Activated CD4-positive, alpha-beta T cell treated with anti-CD3 and anti-CD28 coated beads, Interleukin-10, Interleukin-2, amounts not matched to agents 100 ng/mL and 50 ng/mL, durations not matched to agents 16 hours and 8 hours (primary cell): ENCODE results near the gene PCNA.

Experiments
- DNase-seq: peaks from one replicate; pipeline ENCODE4 v3.0.0-alpha.2; 2020

PCNA gene

GRCh38 chr20:5119435-5120184, at the start of gene PCNA:
Gene PCNA (minus strand): TSS chr20:5119958. CDS start chr20:5119798, 160 bp downstream.
- peak; percentile 99 for DNase-seq

- no peak for DNase-seq
Measured at GRCh38 chr20:5168651-5169396, 49.1 kb upstream of the PCNA start.

DNA sequence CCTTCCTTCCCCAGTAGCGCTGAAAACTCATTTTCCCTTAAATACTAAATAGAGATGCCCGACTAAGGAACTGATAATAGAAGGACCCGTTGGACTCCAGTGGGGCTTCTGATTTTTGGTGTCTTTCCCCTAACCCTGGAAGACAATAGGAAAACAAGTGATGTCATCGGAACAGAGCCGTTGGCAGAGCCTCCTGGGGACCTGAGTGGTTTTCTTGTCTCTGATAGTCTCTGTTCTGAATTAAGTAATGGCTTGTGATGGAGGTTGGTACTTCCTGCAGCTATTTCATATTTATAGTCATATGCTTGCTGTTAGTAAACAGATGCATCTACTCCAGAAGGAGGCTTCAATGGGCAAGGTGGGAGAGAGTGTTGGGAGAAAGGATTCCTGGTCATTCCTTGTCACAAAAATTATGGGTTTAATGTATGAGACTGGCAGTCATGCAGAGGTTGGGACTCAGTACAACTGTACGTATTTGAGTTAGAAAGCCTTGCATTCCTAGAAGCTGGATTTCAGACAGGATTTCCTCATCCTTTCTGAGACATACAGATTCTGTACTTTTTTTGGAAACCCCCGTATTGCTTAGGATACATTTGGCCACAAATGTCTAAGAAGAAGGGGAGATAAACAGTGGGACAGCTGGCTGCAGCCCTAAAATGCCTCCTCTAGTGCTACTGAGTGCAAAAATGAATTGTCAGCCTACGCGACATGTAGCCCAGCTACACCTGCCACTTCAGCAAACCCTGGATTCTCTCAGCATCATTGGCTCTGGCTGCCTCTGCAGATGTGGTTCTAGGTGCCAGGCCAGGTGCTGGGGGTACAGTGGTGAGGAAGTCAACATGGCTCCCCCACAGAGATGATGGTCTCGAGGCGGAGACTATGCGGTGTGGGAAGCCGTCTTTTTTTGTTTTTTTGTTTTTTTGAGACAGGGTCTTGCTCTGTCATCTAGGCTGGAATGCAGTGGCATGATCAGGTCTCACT, 45.2 kb upstream of the PCNA start:
- no peak for DNase-seq

DNA sequence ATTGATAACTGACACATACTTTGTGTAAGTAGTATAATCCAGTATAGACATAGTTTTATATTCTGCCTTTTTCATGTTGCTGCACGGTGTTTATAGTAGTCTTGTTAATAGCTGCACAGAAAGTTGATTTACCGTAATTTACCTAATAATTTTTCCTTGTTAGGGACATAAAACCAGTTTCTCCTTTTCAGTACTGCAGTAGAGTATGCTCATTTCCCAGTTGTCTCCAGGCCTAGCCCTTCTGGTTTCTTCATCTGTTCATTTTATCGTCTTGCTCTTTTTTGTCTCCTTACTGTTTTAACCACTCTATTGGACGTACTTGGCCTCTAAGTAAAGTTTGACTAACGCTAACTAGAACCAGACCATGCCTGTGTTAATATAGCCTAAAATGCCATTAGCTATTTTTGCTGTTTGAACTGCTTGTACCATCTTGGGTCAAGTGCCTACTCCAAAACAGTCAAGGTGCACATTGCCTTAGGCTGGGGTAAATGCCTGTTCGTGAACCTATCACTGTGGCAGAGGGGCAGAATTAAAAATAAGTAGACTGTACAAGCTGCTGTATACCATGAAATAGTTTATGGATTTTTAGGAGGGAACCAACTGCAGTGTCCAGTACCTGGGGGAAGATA, 41.9 kb upstream of the PCNA start:
- DNase-seq, result no peak

DNA sequence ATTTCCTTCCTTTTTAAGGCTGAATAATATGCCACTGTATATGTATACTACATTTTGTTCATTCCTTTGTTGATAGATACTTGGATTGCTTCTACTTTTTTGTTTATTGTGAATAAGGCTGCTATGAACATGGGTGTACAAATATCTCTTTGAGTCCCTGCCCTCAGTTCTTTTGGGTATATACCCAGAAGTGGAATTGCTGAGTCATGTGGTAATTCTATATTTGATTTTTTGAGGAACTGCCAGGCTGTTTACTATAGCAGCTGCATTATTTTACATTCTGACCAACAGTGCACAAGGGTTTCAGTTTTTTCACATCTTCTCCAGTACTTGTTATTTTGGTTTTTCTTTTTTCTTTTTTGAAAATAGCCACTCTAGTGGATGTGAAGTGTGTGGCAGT, 41.1 kb upstream of the PCNA start:
- peak; percentile 20 for DNase-seq

DNA sequence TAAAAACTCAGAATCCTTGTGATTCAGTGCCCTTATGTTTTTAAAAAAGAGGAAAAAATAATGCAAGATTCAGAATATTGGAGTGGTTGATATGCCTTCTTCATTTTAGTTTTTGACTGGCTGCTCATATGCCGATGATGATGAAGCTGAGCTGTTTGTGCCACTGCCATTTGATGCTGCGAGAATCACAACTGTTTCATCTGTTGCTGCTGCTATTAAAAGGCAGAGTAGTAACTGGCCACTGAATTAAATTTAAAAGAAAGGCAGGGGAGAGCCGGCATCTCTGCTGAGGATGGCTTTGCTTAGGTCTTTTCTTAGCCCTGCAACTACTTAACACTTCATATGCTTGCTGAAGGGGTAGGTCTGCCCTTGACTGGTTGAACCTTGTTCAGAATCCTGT, 40.2 kb upstream of the PCNA start:
- no peak for DNase-seq

GRCh38 chr20:5156675-5157448, 37.1 kb upstream of the PCNA start:
- DNase-seq, result no peak

- no peak for DNase-seq
Measured at GRCh38 chr20:5155404-5155803, 35.6 kb upstream of the PCNA start.

- no peak for DNase-seq
Measured at GRCh38 chr20:5154543-5154925, 34.8 kb upstream of the PCNA start.

DNA sequence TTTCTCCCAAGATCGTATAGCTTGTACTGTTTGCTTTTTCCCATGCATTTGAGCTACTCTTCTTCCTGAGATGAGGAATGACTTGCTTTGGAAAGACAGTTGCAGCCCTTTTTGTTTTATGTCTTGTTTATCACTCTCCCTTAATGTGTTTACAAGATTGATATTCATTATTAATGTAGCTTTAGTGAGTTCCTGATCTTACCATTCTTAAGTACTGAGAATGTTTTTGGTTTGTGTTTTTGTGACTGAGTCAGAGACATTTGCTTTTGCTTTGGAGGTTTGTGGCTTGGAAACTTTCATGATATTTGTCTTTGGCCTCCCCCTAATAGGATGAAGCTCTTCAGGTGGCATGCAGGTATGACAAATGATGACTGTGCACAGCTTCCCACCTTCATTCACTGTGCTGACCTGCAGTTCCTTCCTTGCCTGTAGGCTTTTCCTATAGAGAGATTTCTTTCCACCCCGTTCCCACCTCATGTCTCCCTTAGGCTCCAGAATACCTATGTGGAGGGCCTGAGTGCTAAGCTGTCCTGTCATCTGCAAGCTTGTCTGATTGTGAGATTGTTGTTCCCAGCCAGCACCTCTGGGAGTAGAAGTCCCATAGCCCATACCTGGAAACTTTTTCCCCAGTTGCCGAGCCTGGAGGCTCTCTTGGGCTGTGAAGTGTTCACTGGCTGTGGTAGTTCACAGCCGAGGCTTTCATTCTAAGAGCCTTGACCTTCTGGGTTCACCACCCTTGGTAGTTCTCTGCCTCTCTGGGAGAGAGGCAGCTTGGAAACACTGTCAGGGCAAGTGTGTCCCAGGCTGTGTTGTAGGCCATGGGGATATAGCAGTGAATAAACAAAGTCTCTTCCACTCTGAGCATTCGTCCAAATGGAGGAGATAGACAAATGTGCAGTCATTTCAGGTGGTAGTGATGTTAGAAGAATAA, 34.1 kb upstream of the PCNA start:
- DNase-seq, result no peak

GRCh38 chr20:5153152-5153467, 33.4 kb upstream of the PCNA start:
- no peak for DNase-seq

- DNase-seq, result no peak
Measured at GRCh38 chr20:5150226-5151076, 30.7 kb upstream of the PCNA start.

DNA sequence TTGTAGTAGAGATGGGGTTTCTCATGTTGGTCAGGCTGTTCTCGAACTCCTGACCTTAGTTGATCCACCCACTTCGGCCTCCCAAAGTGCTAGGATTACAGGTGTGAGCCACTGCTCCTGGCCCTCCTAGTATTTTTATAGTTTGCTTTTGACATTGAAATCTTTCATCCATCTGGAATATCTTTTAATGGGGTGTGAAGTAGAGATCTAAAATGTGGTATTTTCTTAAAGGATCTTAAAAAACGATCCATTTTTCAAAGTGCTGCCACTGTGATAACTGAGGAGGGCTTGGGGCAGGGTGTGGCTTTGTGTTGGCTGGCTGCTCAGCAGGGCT, 30.1 kb upstream of the PCNA start:
- no peak for DNase-seq

DNA sequence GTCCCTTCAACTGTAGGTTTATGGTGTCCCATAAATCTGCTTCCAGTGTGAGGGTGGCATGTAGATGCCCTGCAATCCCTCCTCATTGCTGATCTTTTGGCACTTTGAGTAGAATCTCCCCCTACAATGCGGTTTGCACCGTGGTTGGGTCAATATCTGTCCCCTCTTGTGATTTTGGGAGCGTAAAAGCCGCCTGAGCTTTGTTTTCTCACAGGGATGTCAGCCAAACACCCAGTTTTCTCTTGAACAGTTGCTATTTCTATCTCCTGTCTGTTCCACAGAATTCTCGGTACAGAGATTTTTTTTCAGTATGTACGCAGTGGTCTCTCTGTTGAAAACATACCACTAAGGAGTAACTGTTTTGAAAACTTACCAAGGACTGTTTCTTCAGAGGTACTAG, 28.8 kb upstream of the PCNA start:
- DNase-seq, result no peak

DNA sequence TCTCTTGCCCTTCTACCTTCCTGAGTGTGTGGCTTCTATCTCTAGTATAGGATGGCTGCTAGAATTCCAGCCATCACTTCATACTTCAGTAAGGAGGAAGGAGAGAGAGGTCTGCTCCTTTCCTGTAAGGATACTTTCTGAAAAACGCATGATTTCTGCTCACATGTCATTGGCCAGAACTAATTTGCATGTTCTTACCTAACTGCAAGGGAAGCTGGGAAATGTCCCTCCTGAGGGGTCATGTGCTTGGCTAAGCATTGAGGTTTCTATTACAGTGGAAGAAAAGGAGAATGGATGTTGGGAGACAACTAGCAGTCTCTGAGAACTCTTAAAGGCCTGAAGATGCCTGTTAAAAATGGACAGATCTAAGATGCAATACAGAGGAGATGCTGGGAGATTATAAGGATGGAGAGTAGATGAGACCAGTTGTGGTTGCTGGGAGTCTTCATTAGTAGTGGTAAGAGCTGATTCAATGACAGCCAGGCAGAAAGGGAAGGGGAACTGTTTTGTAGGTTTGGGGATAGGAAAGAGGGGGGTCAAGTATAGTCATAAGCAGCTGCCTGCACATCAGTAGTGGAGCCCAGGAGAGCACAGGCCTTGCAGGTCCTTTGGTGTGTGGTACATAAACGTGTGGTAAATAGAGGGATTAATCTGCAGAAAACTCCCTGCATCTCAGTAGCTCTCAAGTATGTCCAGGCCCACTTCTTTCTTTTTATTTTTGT, 27.3 kb upstream of the PCNA start:
- DNase-seq, result no peak

GRCh38 chr20:5146099-5146668, 26.4 kb upstream of the PCNA start:
- no peak for DNase-seq

DNA sequence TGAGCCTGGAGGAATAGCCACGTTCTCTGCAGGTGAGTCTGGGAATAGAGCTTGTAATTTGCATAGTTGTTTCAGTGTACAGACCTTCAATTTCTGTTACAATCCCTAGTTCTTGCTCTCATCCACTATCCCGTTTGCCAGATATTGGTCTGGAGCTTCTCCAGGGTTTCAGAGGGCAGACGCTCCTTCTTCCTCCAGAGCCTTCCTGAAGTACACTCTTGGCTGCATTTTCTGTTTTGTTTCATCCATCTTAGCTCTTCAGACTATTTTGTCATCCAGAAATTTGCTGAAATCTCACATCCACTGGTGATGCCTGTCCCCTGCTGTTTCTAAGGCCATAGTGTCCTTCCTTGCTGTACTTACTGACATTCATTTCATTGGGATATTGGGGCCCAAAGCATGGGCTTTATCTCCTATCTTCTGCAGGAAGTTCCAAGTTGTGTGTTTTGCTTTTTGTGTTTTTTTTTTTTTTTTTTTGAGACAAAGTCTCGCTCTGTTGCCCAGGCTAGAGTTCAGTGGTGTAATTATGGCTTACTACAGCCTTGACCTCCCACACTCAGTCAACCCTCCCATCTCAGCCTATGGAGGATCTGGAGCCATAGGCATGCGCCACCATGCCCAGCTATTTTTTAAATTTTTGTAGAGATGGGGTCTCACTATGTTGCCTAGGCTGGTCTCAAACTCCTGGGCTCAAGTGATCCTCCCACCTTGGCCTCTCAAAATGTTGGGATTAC, 25.8 kb upstream of the PCNA start:
- no peak for DNase-seq

- DNase-seq, result no peak
Measured at GRCh38 chr20:5143851-5144250, 24.1 kb upstream of the PCNA start.
